Activated T-cell treated with anti-CD3 and anti-CD28 coated beads, Interleukin-2, amount 50 U/mL, for 72 hours (primary cell): Measurements from ENCODE around the gene SFTPB. TPM values are rescaled to one million over a fixed set of nuclear protein-coding genes. Genes with fewer than 3 reads are reported as not detected.
"Not testable (repeated sequence)": the region's sequence is repeated elsewhere in the genome, so short reads cannot be mapped to it uniquely, and the experiment has no call there.

Source experiments
- ATAC-seq, 2 donors: fragments of 150-1000 bp; cut with Tn5 transposase; replicated peaks in 1 of 2; 2 replicates each; pipeline ENCODE4 v1.10.0; 2021; ENCODE audit warnings: moderate library complexity in 2 of 2, mild to moderate bottlenecking in 1 of 2
- DNase-seq, 2 donors: peaks; one replicate each; pipeline ENCODE4 v3.0.0; 2021 to 2022; ENCODE audit warnings: mixed read lengths in 1 of 2
- H3K27ac Mint-ChIP-seq: one replicate; pipeline ENCODE4 v1.8.0; 2022; ENCODE audit warnings: mild to moderate bottlenecking, moderate library complexity, mixed read lengths
- H3K27me3 Mint-ChIP-seq: one replicate; pipeline ENCODE4 v1.8.0; 2022; ENCODE audit warnings: low read depth, mixed read lengths
- H3K36me3 Mint-ChIP-seq, 2 donors: one replicate each; pipeline ENCODE4 v1.8.0; 2022; ENCODE audit warnings: mixed read lengths in 2 of 2, mild to moderate bottlenecking in 1 of 2; ENCODE audit not compliant: insufficient read depth in 2 of 2
- H3K4me1 Mint-ChIP-seq: one replicate; pipeline ENCODE4 v1.8.0; 2022; ENCODE audit warnings: low read depth, mixed read lengths
- H3K4me3 Mint-ChIP-seq, 2 donors: one replicate each; pipeline ENCODE4 v1.8.0; 2022; ENCODE audit warnings: mild to moderate bottlenecking in 2 of 2, mixed read lengths in 2 of 2, moderate library complexity in 2 of 2
- H3K9me3 Mint-ChIP-seq, 2 donors: one replicate each; pipeline ENCODE4 v1.8.0; 2022; ENCODE audit warnings: mixed read lengths in 2 of 2
- total RNA-seq, 2 donors: library from RNA; stranded (reverse); gene quantifications; one replicate each; pipeline ENCODE4 v1.2.3, GENCODE V29; 2022

The SFTPB gene
- total RNA-seq, 2 donors from 2014 or later: not detected

DNA sequence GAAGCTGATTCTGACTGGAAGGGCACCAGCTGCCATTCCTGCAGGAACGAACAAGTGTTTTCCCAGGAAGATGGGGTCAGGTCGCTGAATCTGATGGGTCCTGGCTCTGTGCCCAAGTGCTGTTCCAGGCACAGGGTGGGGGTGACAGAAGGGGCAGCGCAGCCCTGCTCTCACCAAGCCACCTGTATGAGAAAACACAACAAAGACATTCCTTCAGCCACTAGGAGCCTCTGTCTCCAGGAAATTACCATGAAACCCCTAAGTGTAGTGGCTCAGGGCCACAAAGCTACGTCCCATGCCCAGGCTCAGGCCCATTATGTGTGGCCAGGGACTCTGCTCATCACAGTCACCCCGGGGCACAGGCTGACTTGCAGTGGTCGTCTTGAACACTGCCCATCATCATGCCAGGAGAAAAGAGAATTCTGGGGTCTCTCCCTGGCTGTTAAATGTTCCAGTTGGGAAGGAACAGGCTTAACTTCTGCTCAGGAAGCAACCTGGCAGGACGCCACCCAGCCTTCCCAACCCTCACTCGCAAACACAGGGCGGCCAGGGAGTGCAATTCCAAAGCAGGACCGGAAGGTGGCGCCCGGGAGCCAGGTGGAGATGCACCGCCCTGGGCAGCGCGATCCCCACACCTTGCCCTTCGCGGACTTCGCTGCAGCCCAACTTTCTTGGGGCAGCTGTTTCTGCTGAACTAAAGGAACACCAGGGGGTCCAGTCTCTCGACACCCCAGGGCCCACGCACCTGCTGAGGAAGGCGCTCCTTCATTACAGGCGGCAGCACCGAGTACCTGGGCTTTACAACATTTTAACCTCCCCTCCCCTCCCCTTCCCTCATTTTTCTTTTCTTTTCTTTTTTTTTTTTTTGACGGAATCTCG lies 11.0 kb upstream of the SFTPB start:
- DNase-seq: peak; percentile 77 to 86
- H3K36me3 Mint-ChIP-seq: no peaks in the 10 kb centered on the region
- peak; percentile 85 to 88 for ATAC-seq
- H3K4me1 Mint-ChIP-seq: peaks cover 15% of the 10 kb centered on the region
- H3K27me3 Mint-ChIP-seq: peaks cover 13% of the 10 kb centered on the region
- H3K4me3 Mint-ChIP-seq: peak overlapping the region; percentile 17 to 39
- no peaks in the 10 kb centered on the region for H3K9me3 Mint-ChIP-seq
- no peak overlapping the region for H3K27ac Mint-ChIP-seq

DNA sequence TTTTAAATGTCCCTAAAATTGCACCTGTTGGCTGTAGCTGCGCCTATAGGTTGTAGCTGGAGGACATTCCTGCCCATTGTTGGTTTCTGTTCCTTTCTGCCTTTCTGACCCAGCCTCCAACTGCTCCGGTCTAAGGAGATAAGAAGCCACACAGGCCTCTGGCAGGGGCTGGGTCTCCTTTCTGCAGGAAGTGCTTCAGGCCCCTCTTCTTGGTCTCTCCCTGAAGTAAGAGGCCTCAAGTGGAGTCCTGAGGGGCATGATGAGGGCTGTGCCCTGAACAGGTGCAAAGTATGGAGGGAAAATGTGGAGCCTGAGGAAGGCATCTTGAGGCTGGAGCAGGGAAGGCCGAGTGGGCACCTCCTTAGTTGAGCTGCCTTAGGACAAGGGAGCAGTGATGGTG lies 10.4 kb upstream of the SFTPB start:
- Mint-ChIP-seq H3K9me3 (no peaks in the 10 kb centered on the region), H3K27me3 (peaks cover 13% of the 10 kb centered on the region), H3K4me1 (peaks cover 15% of the 10 kb centered on the region), H3K36me3 (no peaks in the 10 kb centered on the region), H3K4me3 (no peak overlapping the region), H3K27ac (no peak overlapping the region)
- DNase-seq (no peak), ATAC-seq (no peak)

GRCh38 chr2:85675866-85676548 lies 8.0 kb upstream of the SFTPB start:
- ATAC-seq: no peak
- Mint-ChIP-seq H3K4me1 (peaks cover 9% of the 10 kb centered on the region), H3K27me3 (peaks cover 13% of the 10 kb centered on the region), H3K36me3 (no peaks in the 10 kb centered on the region), H3K27ac (no peak overlapping the region), H3K9me3 (no peaks in the 10 kb centered on the region), H3K4me3 (no peak overlapping the region)
- DNase-seq: no peak

DNA sequence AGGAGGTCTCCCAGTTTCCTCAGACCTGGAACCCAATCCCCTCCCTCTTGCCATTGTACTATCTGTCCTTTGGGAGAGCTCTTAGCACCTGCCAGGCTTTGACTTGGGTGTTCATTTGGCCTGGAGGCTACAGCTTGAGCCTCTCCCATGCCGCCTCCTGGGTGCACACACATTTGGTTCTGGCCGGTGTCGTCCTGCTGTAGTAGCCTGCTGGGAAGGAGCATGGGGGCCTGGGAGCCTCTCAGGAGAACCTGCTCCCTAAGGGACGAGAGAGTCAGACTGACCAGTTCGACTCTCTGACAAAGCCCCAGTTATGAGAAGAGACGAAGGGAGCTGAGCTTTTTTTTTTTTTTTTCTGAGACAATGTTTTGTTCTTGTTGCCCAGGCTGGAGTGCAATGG lies 7.4 kb upstream of the SFTPB start:
- Mint-ChIP-seq H3K27me3 (peaks cover 13% of the 10 kb centered on the region), H3K36me3 (no peaks in the 10 kb centered on the region), H3K4me1 (peaks cover 3% of the 10 kb centered on the region), H3K4me3 (no peak overlapping the region), H3K9me3 (no peaks in the 10 kb centered on the region), H3K27ac (no peak overlapping the region)
- ATAC-seq: no peak
- no peak for DNase-seq

DNA sequence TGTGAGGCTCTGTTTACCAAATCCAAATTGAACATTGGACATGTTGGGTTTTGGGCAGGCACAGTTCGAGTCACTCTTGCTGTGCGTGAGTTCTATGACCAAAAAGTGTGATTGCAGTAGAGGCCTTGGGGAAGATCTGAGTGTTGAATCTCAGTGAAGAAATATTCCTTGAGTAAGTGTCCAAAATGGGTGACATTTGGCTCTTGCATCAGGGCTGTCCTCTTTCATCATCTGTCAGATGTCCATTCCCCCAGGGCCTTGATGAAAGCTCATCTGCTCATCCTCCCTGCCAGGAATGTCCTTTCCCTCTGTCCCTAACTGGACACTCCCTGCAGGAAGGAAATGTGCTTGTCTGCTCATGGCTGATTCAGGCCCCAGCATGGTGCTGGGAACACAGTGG lies 6.4 kb upstream of the SFTPB start:
- Mint-ChIP-seq H3K4me1 (no peaks in the 10 kb centered on the region), H3K27me3 (peaks cover 8% of the 10 kb centered on the region), H3K36me3 (no peaks in the 10 kb centered on the region), H3K9me3 (no peaks in the 10 kb centered on the region), H3K27ac (no peak overlapping the region), H3K4me3 (no peak overlapping the region)
- no peak for DNase-seq
- ATAC-seq: no peak

GRCh38 chr2:85673716-85674375 lies 5.8 kb upstream of the SFTPB start:
- peaks cover 8% of the 10 kb centered on the region for H3K27me3 Mint-ChIP-seq
- DNase-seq: no peak
- no peak overlapping the region for H3K27ac Mint-ChIP-seq
- no peak for ATAC-seq
- H3K9me3 Mint-ChIP-seq: no peaks in the 10 kb centered on the region
- no peaks in the 10 kb centered on the region for H3K4me1 Mint-ChIP-seq
- no peaks in the 10 kb centered on the region for H3K36me3 Mint-ChIP-seq
- no peak overlapping the region for H3K4me3 Mint-ChIP-seq

DNA sequence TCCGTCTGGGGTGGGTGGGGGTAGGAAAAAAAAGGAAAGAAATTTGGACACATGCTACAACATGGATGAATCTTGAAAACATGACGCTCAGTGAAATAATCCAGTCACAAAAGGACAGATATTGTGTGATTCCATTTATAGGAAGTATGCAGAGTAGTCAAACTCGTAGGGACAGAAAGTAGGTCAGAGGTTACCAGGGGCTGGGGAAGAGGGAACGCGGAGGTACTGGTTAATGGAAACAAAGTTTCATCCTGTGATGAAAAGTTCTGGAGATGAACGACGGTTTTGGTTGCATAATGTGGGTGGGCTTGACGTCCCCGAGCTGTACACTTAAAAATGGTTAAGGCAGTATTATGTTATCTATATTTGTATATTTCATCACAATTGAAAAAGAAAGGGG lies 4.5 kb upstream of the SFTPB start:
- no peaks in the 10 kb centered on the region for H3K4me1 Mint-ChIP-seq
- H3K27me3 Mint-ChIP-seq: no peaks in the 10 kb centered on the region
- H3K27ac Mint-ChIP-seq: no peak overlapping the region
- no peaks in the 10 kb centered on the region for H3K36me3 Mint-ChIP-seq
- no peak overlapping the region for H3K4me3 Mint-ChIP-seq
- DNase-seq (no peak), ATAC-seq (no peak)
- H3K9me3 Mint-ChIP-seq: no peaks in the 10 kb centered on the region

DNA sequence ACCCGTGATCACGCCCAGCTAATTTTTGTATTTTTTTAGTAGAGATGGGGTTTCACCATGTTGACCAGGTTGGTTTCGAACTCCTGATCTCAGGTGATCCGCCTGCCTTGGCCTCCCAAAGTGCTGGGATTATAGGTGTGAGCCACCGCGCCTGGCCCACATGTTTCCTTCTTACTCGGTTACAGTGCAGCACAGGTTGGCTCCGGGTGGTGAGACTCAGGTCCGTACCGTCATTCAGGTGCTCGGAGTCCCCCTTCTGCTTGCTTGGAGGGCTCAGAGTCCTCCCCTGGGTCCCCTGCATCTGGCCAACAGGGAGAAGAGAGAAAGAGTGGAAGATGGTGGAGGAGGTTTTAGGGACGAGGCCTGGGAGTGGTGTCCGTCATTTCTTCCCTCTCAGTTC lies 2.4 kb upstream of the SFTPB start:
- H3K27me3 Mint-ChIP-seq, DNase-seq, H3K27ac Mint-ChIP-seq, H3K36me3 Mint-ChIP-seq, H3K9me3 Mint-ChIP-seq, H3K4me3 Mint-ChIP-seq, H3K4me1 Mint-ChIP-seq, ATAC-seq: not testable (repeated sequence)

DNA sequence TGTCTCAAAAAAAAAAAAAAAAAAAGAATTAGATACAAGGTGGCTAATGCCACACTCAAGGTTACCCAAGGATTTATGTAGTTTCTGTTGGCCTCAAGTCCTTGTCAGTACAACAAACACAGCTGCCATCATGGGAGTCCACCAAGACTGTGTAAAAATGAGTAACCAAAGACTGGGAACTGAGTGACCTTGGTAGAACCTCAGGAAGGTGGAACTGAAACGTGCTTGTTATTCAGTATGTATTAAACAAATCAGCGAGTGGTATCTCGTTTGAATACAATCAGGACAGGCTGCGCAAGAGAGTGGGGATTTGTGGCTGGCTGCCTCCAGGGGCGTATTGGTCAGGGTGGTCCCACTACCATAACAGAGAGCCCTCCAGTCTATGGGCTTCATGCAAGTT lies 1.6 kb upstream of the SFTPB start:
- Mint-ChIP-seq H3K36me3 (no peaks in the 10 kb centered on the region), H3K4me1 (no peaks in the 10 kb centered on the region), H3K9me3 (no peaks in the 10 kb centered on the region), H3K27ac (no peak overlapping the region), H3K4me3 (no peak overlapping the region), H3K27me3 (no peaks in the 10 kb centered on the region)
- ATAC-seq: no peak
- no peak for DNase-seq

- no peak overlapping the region for H3K4me3 Mint-ChIP-seq
- H3K27ac Mint-ChIP-seq: no peak overlapping the region
- ATAC-seq (no peak), DNase-seq (no peak)
- H3K36me3 Mint-ChIP-seq: no peaks in the 10 kb centered on the region
- no peaks in the 10 kb centered on the region for H3K4me1 Mint-ChIP-seq
- H3K27me3 Mint-ChIP-seq: no peaks in the 10 kb centered on the region
- no peaks in the 10 kb centered on the region for H3K9me3 Mint-ChIP-seq
Observed at GRCh38 chr2:85668857-85669142, 801 bp upstream of the SFTPB start.

DNA sequence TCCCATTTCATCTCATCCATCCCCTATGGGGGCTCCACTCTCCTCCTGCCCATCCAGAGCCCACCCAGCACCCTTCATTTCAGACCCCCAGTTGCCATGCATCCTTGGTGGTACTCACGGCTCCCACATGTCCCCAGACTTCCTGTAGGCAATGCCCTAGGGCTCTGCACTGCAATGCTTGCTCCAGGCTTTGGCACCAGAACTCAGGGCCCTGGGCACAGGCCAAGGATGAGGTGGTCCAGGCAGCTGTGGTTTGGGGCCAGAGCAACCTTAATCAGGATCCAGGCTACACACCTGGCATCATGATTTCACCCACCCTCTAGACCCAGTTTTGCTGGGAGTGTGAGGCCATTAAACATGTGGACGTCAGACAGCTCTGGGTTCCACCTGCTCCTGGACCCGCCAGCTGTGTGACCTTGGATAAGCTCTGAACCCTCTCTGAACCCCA lies 414 bp downstream of the SFTPB start:
- no peak overlapping the region for H3K4me3 Mint-ChIP-seq
- H3K9me3 Mint-ChIP-seq: no peaks in the 10 kb centered on the region
- H3K4me1 Mint-ChIP-seq: no peaks in the 10 kb centered on the region
- H3K27ac Mint-ChIP-seq: no peak overlapping the region
- ATAC-seq (no peak), DNase-seq (no peak)
- H3K27me3 Mint-ChIP-seq: no peaks in the 10 kb centered on the region
- no peaks in the 10 kb centered on the region for H3K36me3 Mint-ChIP-seq

DNA sequence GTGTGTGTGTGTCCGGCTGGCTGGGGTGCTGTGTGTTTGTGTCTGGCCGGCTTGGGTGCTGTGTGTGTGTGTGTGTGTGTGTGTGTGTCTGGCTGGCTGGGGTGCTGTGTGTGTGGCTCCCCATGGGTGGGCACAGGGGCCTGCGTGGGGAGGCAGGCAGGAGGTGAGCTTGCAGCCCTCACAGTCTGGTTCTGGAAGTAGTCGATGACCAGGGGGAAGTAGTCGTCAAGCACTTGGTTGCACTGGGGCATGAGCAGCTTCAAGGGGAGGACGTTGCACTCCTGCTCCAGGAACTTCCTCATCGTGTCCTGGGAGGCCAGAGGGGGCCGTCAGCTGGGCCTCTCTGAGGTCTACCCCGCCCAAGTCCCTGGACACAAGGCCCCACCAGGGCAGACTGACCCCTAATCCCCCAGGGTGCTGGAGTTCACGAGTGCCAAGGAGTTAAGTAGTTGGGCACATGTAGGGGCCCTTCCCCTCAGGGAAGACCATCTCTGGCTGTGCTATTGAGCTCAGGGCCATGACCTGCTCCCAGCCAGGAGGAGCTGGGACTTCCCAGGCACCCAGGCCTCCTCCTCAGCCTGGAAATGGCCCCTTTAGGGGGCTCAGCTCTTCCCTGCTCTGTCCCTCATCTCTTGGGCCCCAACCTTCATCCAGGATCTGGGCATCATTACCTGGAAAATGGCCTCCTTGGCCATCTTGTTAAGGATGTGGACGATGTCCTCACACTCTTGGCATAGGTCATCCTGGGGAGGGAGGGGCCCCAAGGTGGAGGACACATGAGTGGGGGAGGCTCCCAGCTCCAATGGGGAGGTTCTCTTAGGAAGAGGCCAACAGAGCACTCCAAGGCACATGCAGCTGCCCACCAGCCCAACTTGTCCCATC lies 1.3 kb downstream of the SFTPB start:
- no peak for DNase-seq
- Mint-ChIP-seq H3K9me3 (no peaks in the 10 kb centered on the region), H3K27me3 (no peaks in the 10 kb centered on the region), H3K4me1 (no peaks in the 10 kb centered on the region), H3K27ac (no peak overlapping the region), H3K4me3 (no peak overlapping the region), H3K36me3 (no peaks in the 10 kb centered on the region)
- ATAC-seq: no peak

DNA sequence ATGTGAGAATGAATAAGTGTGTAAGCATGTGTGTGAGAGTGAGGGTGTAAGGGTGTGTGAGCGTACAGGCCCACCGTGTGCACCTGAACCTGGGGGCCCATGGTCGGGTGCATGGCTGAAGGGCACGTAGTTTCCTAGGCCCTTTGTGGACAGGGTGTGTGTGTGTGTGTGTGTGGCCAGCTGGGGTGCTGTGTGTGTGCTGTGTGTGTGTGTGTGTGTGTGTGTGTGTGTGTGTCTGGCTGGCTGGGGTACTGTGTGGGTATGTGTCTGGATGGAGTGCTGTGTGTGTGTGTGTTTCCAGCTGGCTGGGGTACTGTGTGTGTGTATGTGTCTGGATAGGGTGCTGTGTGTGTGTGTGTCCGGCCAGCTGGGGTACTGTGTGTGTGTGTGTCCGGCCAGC lies 2.0 kb downstream of the SFTPB start:
- H3K36me3 Mint-ChIP-seq: no peaks in the 10 kb centered on the region
- no peaks in the 10 kb centered on the region for H3K27me3 Mint-ChIP-seq
- no peak overlapping the region for H3K27ac Mint-ChIP-seq
- H3K9me3 Mint-ChIP-seq: no peaks in the 10 kb centered on the region
- DNase-seq (no peak), ATAC-seq (no peak)
- H3K4me3 Mint-ChIP-seq: no peak overlapping the region
- H3K4me1 Mint-ChIP-seq: no peaks in the 10 kb centered on the region
